Type B pancreatic cell (in vitro differentiated cells): ENCODE data around the gene AP1S3. TPM values are rescaled to one million over a fixed set of nuclear protein-coding genes. Genes with fewer than 3 reads are reported as not detected.

ENCODE experiments used
- DNase-seq: peaks from one replicate; pipeline ENCODE4 v3.0.0; 2021; ENCODE audit warnings: mixed read lengths; ENCODE audit not compliant: unreplicated experiment; ENCODE audit errors: extremely low spot score
- H3K27ac Mint-ChIP-seq: 2 replicates; pipeline ENCODE4 v1.8.0; 2021; ENCODE audit warnings: mild to moderate bottlenecking, mixed read lengths
- H3K27me3 Mint-ChIP-seq: 2 replicates; pipeline ENCODE4 v1.8.0; 2021; ENCODE audit warnings: mixed read lengths
- H3K36me3 Mint-ChIP-seq: 2 replicates; pipeline ENCODE4 v1.8.0; 2021; ENCODE audit warnings: mixed read lengths
- H3K4me1 Mint-ChIP-seq: one replicate; pipeline ENCODE4 v1.8.0; 2021; ENCODE audit warnings: mixed read lengths; ENCODE audit not compliant: unreplicated experiment
- H3K4me3 Mint-ChIP-seq: 2 replicates; pipeline ENCODE4 v1.8.0; 2021; ENCODE audit warnings: mild to moderate bottlenecking, mixed read lengths
- H3K9me3 Mint-ChIP-seq: 2 replicates; pipeline ENCODE4 v1.8.0; 2021; ENCODE audit warnings: mixed read lengths
- CTCF ChIP-seq: fragments of 200-600 bp; sonication (generic); conservative IDR thresholded peaks from 2 replicates; pipeline ENCODE4 v1.5.0; 2021; ENCODE audit warnings: antibody characterized with exemption, mild to moderate bottlenecking
- total RNA-seq: library from RNA; stranded (reverse); gene quantifications from 2 replicates; pipeline ENCODE4 v1.2.1, GENCODE V29; 2021; ENCODE audit warnings: low replicate concordance

Gene AP1S3
- total RNA-seq, 1 donor from 2014 or later = 7.8 TPM

- DNase-seq = no peak
- no peaks in the 10 kb centered on the region for H3K27me3 Mint-ChIP-seq
- no peaks in the 10 kb centered on the region for H3K4me1 Mint-ChIP-seq
- no peaks in the 10 kb centered on the region for H3K36me3 Mint-ChIP-seq
- H3K9me3 Mint-ChIP-seq = no peaks in the 10 kb centered on the region
- no peak overlapping the region for H3K4me3 Mint-ChIP-seq
- no peak overlapping the region for H3K27ac Mint-ChIP-seq
- TF ChIP-seq CTCF = no peak
Measured at GRCh38 chr2:223744580-223744979, 92.8 kb downstream of the AP1S3 start.

- Mint-ChIP-seq H3K27me3 (peaks cover 3% of the 10 kb centered on the region), H3K27ac (no peak overlapping the region), H3K4me3 (no peak overlapping the region)
Measured at GRCh38 chr2:223740679-223741078, 96.7 kb downstream of the AP1S3 start.

GRCh38 chr2:223737207-223737606 is 100.2 kb downstream of the AP1S3 start:
- DNase-seq = no peak

More at GRCh38 chr2:223740679-223741078, 96.7 kb downstream of the AP1S3 start:
- no peak for DNase-seq
- H3K4me1 Mint-ChIP-seq = no peaks in the 10 kb centered on the region
- TF ChIP-seq CTCF = no peak
- H3K9me3 Mint-ChIP-seq = peaks cover 5% of the 10 kb centered on the region
- H3K36me3 Mint-ChIP-seq = no peaks in the 10 kb centered on the region

GRCh38 chr2:223736488-223736887 is 100.9 kb downstream of the AP1S3 start:
- Mint-ChIP-seq H3K4me1 (no peaks in the 10 kb centered on the region), H3K9me3 (peaks cover 9% of the 10 kb centered on the region), H3K36me3 (no peaks in the 10 kb centered on the region), H3K27ac (no peak overlapping the region), H3K27me3 (peaks cover 3% of the 10 kb centered on the region), H3K4me3 (no peak overlapping the region)
- TF ChIP-seq CTCF = no peak
- no peak for DNase-seq

More at GRCh38 chr2:223737207-223737606, 100.2 kb downstream of the AP1S3 start:
- H3K36me3 Mint-ChIP-seq = no peaks in the 10 kb centered on the region
- no peak for TF ChIP-seq CTCF
- H3K4me1 Mint-ChIP-seq = no peaks in the 10 kb centered on the region
- no peak overlapping the region for H3K27ac Mint-ChIP-seq
- H3K9me3 Mint-ChIP-seq = peaks cover 9% of the 10 kb centered on the region
- no peak overlapping the region for H3K4me3 Mint-ChIP-seq
- peaks cover 3% of the 10 kb centered on the region for H3K27me3 Mint-ChIP-seq

- Mint-ChIP-seq H3K36me3 (no peaks in the 10 kb centered on the region), H3K9me3 (peaks cover 9% of the 10 kb centered on the region), H3K27me3 (peaks cover 3% of the 10 kb centered on the region), H3K27ac (no peak overlapping the region), H3K4me3 (no peak overlapping the region), H3K4me1 (no peaks in the 10 kb centered on the region)
- DNase-seq = no peak
- no peak for TF ChIP-seq CTCF
Measured at GRCh38 chr2:223735659-223736244, 101.6 kb downstream of the AP1S3 start.
